ENCODE results near the gene ASIC3. TPM values are rescaled to one million over a fixed set of nuclear protein-coding genes. Genes with fewer than 3 reads are reported as not detected.

The ASIC3 gene
- total and polyA plus RNA-seq, 2 donors (not counting 3 experiments of a cell fraction or from before 2014, with no cell fraction given) = 0.69 to 0.70 TPM

DNA sequence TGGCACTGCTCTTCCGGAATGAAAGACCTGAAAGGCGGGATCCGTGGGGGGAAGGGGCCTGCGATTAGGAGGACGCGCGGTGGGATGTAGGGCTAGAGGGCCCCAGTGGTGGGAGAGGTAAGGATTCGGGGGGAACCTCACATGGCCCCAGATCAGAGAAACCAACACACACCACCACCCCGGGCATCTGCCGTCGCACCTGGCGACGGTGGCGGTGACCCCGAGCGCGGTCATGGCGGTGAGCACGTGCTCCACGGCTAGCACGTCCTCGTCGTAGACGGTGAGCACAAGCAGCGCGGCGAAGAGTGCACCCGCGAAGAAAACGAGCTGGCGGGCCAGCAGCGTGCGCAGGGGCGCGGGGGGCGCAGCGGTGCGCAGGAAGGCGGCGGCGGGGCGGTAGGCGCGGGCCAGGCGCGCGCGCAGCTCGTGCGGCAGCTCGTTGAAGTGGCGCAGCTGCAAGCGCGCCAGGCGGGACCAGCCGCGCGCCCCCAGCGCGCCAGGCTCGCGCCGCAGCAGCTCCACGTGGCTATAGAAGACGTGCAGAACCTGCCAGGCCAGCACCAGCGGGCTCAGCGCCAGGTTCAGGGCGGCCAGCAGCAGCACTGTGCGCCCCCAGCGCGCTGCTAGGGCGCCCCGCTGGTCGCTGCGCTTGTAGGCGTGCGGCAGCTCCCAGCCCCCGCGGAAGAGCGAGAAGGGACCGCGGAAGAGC lies 29.8 kb upstream of the ASIC3 start:
- no peaks in the 10 kb centered on the region for H3K79me2 ChIP-seq (ENCODE audit: control insufficient read depth, insufficient read depth, low read length)
- H3K9ac ChIP-seq (replicated peaks; ENCODE audit: extremely low read depth, insufficient read depth, low read length) = no peak overlapping the region
- no peak for FAIRE-seq
- dilution Hi-C loops (cut with MboI; ENCODE audit: extremely low pct_ligation_motif_present, low sequenced_read_pairs) (no loop called here), intact Hi-C loops (cut with micrococcal nuclease) (loop anchor here (1.0 kb wide), 3 partner anchors 55 to 240 kb away; no protein-coding TSS in a partner anchor)
- H2AFZ ChIP-seq (ENCODE audit: low read depth, low read length) = peak overlapping the region; percentile 73
- DNase-seq (ENCODE audit: low read depth, low spot score) = peak; percentile 56
- H3K36me3 ChIP-seq (ENCODE audit: control insufficient read depth in 2 of 2, extremely low read depth in 1 of 2, insufficient read depth in 2 of 2, low read length in 2 of 2) = peaks cover 0 to 8% of the 10 kb centered on the region in 2 experiments
- CTCF ChIA-PET = interaction anchor here (0.5 to 8.8 kb wide), 46 partner anchors 8 to 240 kb away, joined by 3 to 107 read pairs (median 5); partner anchors contain the start of gene ABCB8
- no peaks in the 10 kb centered on the region for H3K9me3 ChIP-seq (replicated peaks; ENCODE audit: control insufficient read depth, insufficient read depth, low read length)
- no peaks in the 10 kb centered on the region for H4K20me1 ChIP-seq (replicated peaks; ENCODE audit: control insufficient read depth, extremely low read depth, insufficient read depth, low read length)
- TF ChIP-seq FOS (IDR thresholded peaks at IDR 0.05; ENCODE audit: borderline replicate concordance, insufficient read depth, low read length) (no peak), EZH2 (IDR thresholded peaks at IDR 0.05; ENCODE audit: borderline replicate concordance, low read depth, low read length, severe bottlenecking) (peak; percentile 46)
- no peak overlapping the region for H3K4me3 ChIP-seq (replicated peaks in 1 of 3; ENCODE audit: insufficient read depth in 1 of 3, low read depth in 1 of 3, low read length in 3 of 3)
- H3K27me3 ChIP-seq (ENCODE audit: control insufficient read depth in 2 of 2, insufficient read depth in 2 of 2, low read length in 2 of 2) = peaks cover 12 to 14% of the 10 kb centered on the region in 2 experiments
- H3K9me1 ChIP-seq (replicated peaks; ENCODE audit: control insufficient read depth, extremely low read depth, insufficient read depth, low read length) = no peaks in the 10 kb centered on the region
- BruUV-seq (replicated peaks) = no TSS peak
- peaks cover 7% of the 10 kb centered on the region for H3K4me1 ChIP-seq (ENCODE audit: control insufficient read depth, extremely low read depth, insufficient read depth, low read length)
- no peak overlapping the region for H3K27ac ChIP-seq (ENCODE audit: insufficient read depth, low read depth, low read length)
- no peak overlapping the region for H3K4me2 ChIP-seq (ENCODE audit: insufficient read depth, low read length)
- POLR2A ChIA-PET = no interaction called here

DNA sequence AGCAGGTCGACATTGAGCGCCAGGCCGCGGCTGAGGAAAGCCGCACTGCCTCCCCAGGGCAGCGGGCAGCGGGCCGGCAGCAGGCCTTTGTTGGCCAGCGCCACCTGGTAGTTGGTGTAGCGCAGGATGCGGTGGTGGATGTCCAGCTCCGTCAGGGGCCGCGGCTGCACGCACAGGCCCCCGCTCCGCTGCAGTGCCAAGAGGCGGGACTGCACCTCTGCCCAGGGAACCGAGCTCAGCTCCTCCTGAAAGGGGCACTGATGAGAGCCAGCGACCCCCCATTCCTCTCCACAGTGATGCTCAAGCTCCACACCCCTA lies 29.2 kb upstream of the ASIC3 start:
- H3K9ac ChIP-seq (replicated peaks; ENCODE audit: extremely low read depth, insufficient read depth, low read length) = no peak overlapping the region
- H3K4me2 ChIP-seq (ENCODE audit: insufficient read depth, low read length) = no peak overlapping the region
- FAIRE-seq (no peak), DNase-seq (ENCODE audit: low read depth, low spot score) (no peak)
- ChIA-PET POLR2A (no interaction called here), CTCF (interaction anchor here (0.7 to 8.8 kb wide), 33 partner anchors 9 to 147 kb away, joined by 3 to 107 read pairs (median 5); partner anchors contain the start of gene ABCB8)
- H3K27me3 ChIP-seq (ENCODE audit: control insufficient read depth in 2 of 2, insufficient read depth in 2 of 2, low read length in 2 of 2) = peaks cover 12 to 14% of the 10 kb centered on the region in 2 experiments
- H3K27ac ChIP-seq (ENCODE audit: insufficient read depth, low read depth, low read length) = no peak overlapping the region
- H3K9me3 ChIP-seq (replicated peaks; ENCODE audit: control insufficient read depth, insufficient read depth, low read length) = no peaks in the 10 kb centered on the region
- H3K4me1 ChIP-seq (ENCODE audit: control insufficient read depth, extremely low read depth, insufficient read depth, low read length) = peaks cover 7% of the 10 kb centered on the region
- no peaks in the 10 kb centered on the region for H4K20me1 ChIP-seq (replicated peaks; ENCODE audit: control insufficient read depth, extremely low read depth, insufficient read depth, low read length)
- intact Hi-C loops (cut with micrococcal nuclease) (no loop called here), dilution Hi-C loops (cut with MboI; ENCODE audit: extremely low pct_ligation_motif_present, low sequenced_read_pairs) (no loop called here)
- TF ChIP-seq FOS (IDR thresholded peaks at IDR 0.05; ENCODE audit: borderline replicate concordance, insufficient read depth, low read length) (no peak), EZH2 (IDR thresholded peaks at IDR 0.05; ENCODE audit: borderline replicate concordance, low read depth, low read length, severe bottlenecking) (peak; percentile 6), JUN (IDR thresholded peaks at IDR 0.05; ENCODE audit: borderline replicate concordance, insufficient read depth, insufficient read length, low read depth) (no peak), GATA2 (IDR thresholded peaks at IDR 0.05; ENCODE audit: insufficient read depth, insufficient read length, low read depth, low read length) (no peak), POLR2AphosphoS5 (IDR thresholded peaks at IDR 0.05; ENCODE audit: insufficient read depth, low read depth, low read length) (no peak)
- TF ChIP-seq, protein P1, sequence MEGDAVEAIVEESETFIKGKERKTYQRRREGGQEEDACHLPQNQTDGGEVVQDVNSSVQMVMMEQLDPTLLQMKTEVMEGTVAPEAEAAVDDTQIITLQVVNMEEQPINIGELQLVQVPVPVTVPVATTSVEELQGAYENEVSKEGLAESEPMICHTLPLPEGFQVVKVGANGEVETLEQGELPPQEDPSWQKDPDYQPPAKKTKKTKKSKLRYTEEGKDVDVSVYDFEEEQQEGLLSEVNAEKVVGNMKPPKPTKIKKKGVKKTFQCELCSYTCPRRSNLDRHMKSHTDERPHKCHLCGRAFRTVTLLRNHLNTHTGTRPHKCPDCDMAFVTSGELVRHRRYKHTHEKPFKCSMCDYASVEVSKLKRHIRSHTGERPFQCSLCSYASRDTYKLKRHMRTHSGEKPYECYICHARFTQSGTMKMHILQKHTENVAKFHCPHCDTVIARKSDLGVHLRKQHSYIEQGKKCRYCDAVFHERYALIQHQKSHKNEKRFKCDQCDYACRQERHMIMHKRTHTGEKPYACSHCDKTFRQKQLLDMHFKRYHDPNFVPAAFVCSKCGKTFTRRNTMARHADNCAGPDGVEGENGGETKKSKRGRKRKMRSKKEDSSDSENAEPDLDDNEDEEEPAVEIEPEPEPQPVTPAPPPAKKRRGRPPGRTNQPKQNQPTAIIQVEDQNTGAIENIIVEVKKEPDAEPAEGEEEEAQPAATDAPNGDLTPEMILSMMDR (IDR thresholded peaks at IDR 0.05; ENCODE audit: extremely low read depth in 1 of 2, insufficient read depth in 1 of 2, low read depth in 1 of 2, low read length in 2 of 2) = no peak
- H3K4me3 ChIP-seq (replicated peaks in 1 of 3; ENCODE audit: insufficient read depth in 1 of 3, low read depth in 1 of 3, low read length in 3 of 3) = no peak overlapping the region
- BruUV-seq (replicated peaks) = no TSS peak
- H3K36me3 ChIP-seq (ENCODE audit: control insufficient read depth in 2 of 2, extremely low read depth in 1 of 2, insufficient read depth in 2 of 2, low read length in 2 of 2) = peaks cover 0 to 5% of the 10 kb centered on the region in 2 experiments
- H2AFZ ChIP-seq (ENCODE audit: low read depth, low read length) = peak overlapping the region; percentile 73
- no peaks in the 10 kb centered on the region for H3K9me1 ChIP-seq (replicated peaks; ENCODE audit: control insufficient read depth, extremely low read depth, insufficient read depth, low read length)
- H3K79me2 ChIP-seq (ENCODE audit: control insufficient read depth, insufficient read depth, low read length) = no peaks in the 10 kb centered on the region

All from endothelial cell of umbilical vein (primary cell).